Gastroesophageal sphincter (tissue), 3 donors: ENCODE data around the gene GPN1.

Experiments used
- CTCF ChIP-seq, 4 experiments: fragments of 200-600 bp in 2 of 4; fragments of 450-650 bp in 2 of 4; sonication (generic) in 1 of 4; IDR thresholded peaks; one replicate each; pipeline ENCODE4 v1.5.1; 2017 to 2019; ENCODE audit warnings: antibody characterized with exemption in 4 of 4, mild to moderate bottlenecking in 2 of 4, moderate library complexity in 2 of 4
- EP300 ChIP-seq: sonication (generic); formaldehyde crosslinking; IDR thresholded peaks from one replicate; pipeline ENCODE4 v1.6.1; 2017; ENCODE audit warnings: antibody characterized with exemption, mild to moderate bottlenecking
- POLR2A ChIP-seq, 2 donors: fragments of 450-650 bp; IDR thresholded peaks; one replicate each; pipeline ENCODE4 v1.6.1; 2017; ENCODE audit warnings: antibody characterized with exemption in 2 of 2, mild to moderate bottlenecking in 2 of 2, moderate library complexity in 1 of 2

DNA sequence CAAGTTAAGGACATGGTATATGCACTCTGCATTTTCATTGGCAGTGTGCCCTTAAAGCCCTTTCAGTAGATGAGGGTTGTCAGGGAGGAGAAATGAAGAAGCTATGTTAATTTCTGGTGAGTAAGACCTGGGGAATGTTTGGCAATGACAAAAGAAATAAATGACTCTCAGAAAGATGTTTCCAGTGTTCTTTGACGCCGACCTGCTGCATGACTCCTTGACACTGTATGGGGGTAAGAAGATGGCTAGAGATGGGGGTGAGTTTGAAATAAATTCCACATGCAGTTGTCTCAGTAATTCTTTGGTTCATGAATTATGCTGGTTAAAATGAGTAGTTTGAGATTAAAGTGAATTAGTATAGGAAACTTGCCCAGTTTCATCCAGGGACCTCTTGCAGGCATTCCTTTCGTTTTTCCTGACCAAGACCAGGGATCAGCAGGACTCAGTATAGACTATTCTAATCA is 5.9 kb upstream of the GPN1 start:
- TF ChIP-seq CTCF (IDR thresholded peaks at IDR 0.05) (no peak), EP300 (no peak), POLR2A (IDR thresholded peaks at IDR 0.05) (no peak)
